Germinal center (tissue), 1 donor: Measurements from ENCODE around the gene CDC14A.
"Not testable (repeated sequence)": the region's sequence is repeated elsewhere in the genome, so short reads cannot be mapped to it uniquely, and the experiment has no call there.

ENCODE experiments used
- DNase-seq: peaks from one replicate; pipeline ENCODE4 v3.0.0; 2012; ENCODE audit warnings: mixed read lengths, low spot score

The CDC14A gene

GRCh38 chr1:100405902-100406301 is 53.6 kb downstream of the CDC14A start:
- not testable (repeated sequence) for DNase-seq

- not testable (repeated sequence) for DNase-seq
Measured at GRCh38 chr1:100407390-100407789, 55.1 kb downstream of the CDC14A start.

GRCh38 chr1:100411019-100411418 is 58.7 kb downstream of the CDC14A start:
- DNase-seq, result no peak

- no peak for DNase-seq
Measured at GRCh38 chr1:100411574-100411973, 59.3 kb downstream of the CDC14A start.

- DNase-seq, result no peak
Measured at GRCh38 chr1:100413035-100413434, 60.7 kb downstream of the CDC14A start.

- DNase-seq, result no peak
Measured at GRCh38 chr1:100414693-100415497, 62.6 kb downstream of the CDC14A start.

- DNase-seq, result no peak
Measured at GRCh38 chr1:100415498-100415778, 63.1 kb downstream of the CDC14A start.

GRCh38 chr1:100419072-100419471 is 66.8 kb downstream of the CDC14A start:
- DNase-seq, result no peak

- DNase-seq, result no peak
Measured at GRCh38 chr1:100422065-100422464, 69.8 kb downstream of the CDC14A start.

GRCh38 chr1:100423832-100424337 is 71.6 kb downstream of the CDC14A start:
- DNase-seq, result peak; percentile 23

GRCh38 chr1:100428160-100428559 is 75.9 kb downstream of the CDC14A start:
- DNase-seq, result no peak

GRCh38 chr1:100430325-100430756 is 78.0 kb downstream of the CDC14A start:
- no peak for DNase-seq

GRCh38 chr1:100431954-100432353 is 79.6 kb downstream of the CDC14A start:
- no peak for DNase-seq

GRCh38 chr1:100433563-100433962 is 81.3 kb downstream of the CDC14A start:
- DNase-seq, result no peak

- no peak for DNase-seq
Measured at GRCh38 chr1:100434831-100435230, 82.5 kb downstream of the CDC14A start.

- DNase-seq, result no peak
Measured at GRCh38 chr1:100438375-100438774, 86.1 kb downstream of the CDC14A start.

GRCh38 chr1:100438789-100439188 is 86.5 kb downstream of the CDC14A start:
- DNase-seq, result no peak

- no peak for DNase-seq
Measured at GRCh38 chr1:100440075-100440809, 87.9 kb downstream of the CDC14A start.

GRCh38 chr1:100441146-100441545 is 88.8 kb downstream of the CDC14A start:
- DNase-seq, result no peak

- no peak for DNase-seq
Measured at GRCh38 chr1:100441651-100442050, 89.3 kb downstream of the CDC14A start.

GRCh38 chr1:100443811-100444571 is 91.7 kb downstream of the CDC14A start:
- DNase-seq, result no peak

GRCh38 chr1:100445565-100445964 is 93.3 kb downstream of the CDC14A start:
- no peak for DNase-seq

- DNase-seq, result no peak
Measured at GRCh38 chr1:100448366-100448765, 96.1 kb downstream of the CDC14A start.
